ENCODE measurements around the gene LENG1.

Gene LENG1

GRCh38 chr19:54133957-54134590 lies 25.4 kb downstream of the LENG1 start:
- no peaks in the 10 kb centered on the region for H3K9me3 ChIP-seq (ENCODE audit: insufficient read depth, low read length)
- peaks cover 7% of the 10 kb centered on the region for H4K20me1 ChIP-seq (ENCODE audit: insufficient read depth, low read length)
- H3K9ac ChIP-seq (ENCODE audit: low read length): no peak overlapping the region
- TF ChIP-seq, protein P1, sequence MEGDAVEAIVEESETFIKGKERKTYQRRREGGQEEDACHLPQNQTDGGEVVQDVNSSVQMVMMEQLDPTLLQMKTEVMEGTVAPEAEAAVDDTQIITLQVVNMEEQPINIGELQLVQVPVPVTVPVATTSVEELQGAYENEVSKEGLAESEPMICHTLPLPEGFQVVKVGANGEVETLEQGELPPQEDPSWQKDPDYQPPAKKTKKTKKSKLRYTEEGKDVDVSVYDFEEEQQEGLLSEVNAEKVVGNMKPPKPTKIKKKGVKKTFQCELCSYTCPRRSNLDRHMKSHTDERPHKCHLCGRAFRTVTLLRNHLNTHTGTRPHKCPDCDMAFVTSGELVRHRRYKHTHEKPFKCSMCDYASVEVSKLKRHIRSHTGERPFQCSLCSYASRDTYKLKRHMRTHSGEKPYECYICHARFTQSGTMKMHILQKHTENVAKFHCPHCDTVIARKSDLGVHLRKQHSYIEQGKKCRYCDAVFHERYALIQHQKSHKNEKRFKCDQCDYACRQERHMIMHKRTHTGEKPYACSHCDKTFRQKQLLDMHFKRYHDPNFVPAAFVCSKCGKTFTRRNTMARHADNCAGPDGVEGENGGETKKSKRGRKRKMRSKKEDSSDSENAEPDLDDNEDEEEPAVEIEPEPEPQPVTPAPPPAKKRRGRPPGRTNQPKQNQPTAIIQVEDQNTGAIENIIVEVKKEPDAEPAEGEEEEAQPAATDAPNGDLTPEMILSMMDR (IDR thresholded peaks at IDR 0.05; ENCODE audit: low read depth, low read length): no peak
- TF ChIP-seq EZH2phosphoT487 (IDR thresholded peaks at IDR 0.05; ENCODE audit: low read depth): no peak
- no peak overlapping the region for H3K4me2 ChIP-seq (ENCODE audit: low read length)
- H2AFZ ChIP-seq (ENCODE audit: low read depth, low read length): no peak overlapping the region
- H3K36me3 ChIP-seq (replicated peaks; ENCODE audit: low read depth, low read length): peaks cover 17% of the 10 kb centered on the region
- peaks cover 14% of the 10 kb centered on the region for H3K4me1 ChIP-seq (ENCODE audit: low read length)
- H3K27ac ChIP-seq (ENCODE audit: low read length): no peak overlapping the region
- H3K27me3 ChIP-seq (ENCODE audit: low read depth, low read length): no peaks in the 10 kb centered on the region
- H3K79me2 ChIP-seq (ENCODE audit: low read length): peaks cover 15% of the 10 kb centered on the region
- H3K4me3 ChIP-seq (ENCODE audit: low read length): no peak overlapping the region

- H3K9ac ChIP-seq (ENCODE audit: low read length): no peak overlapping the region
- no peak overlapping the region for H3K4me2 ChIP-seq (ENCODE audit: low read length)
- no peak for TF ChIP-seq EZH2phosphoT487 (IDR thresholded peaks at IDR 0.05; ENCODE audit: low read depth)
- TF ChIP-seq, protein P1 (IDR thresholded peaks at IDR 0.05; ENCODE audit: low read depth, low read length): no peak
- H3K4me1 ChIP-seq (ENCODE audit: low read length): peaks cover 7% of the 10 kb centered on the region
- H3K36me3 ChIP-seq (replicated peaks; ENCODE audit: low read depth, low read length): peaks cover 23% of the 10 kb centered on the region
- peaks cover 1% of the 10 kb centered on the region; the same call in 1 of the 2 replicates for H4K20me1 ChIP-seq (ENCODE audit: insufficient read depth, low read length)
- no peak overlapping the region for H3K27ac ChIP-seq (ENCODE audit: low read length)
- H3K9me3 ChIP-seq (ENCODE audit: insufficient read depth, low read length): no peaks in the 10 kb centered on the region
- H3K4me3 ChIP-seq (ENCODE audit: low read length): no peak overlapping the region
- no peak overlapping the region for H2AFZ ChIP-seq (ENCODE audit: low read depth, low read length)
- no peaks in the 10 kb centered on the region for H3K27me3 ChIP-seq (ENCODE audit: low read depth, low read length)
- H3K79me2 ChIP-seq (ENCODE audit: low read length): peaks cover 8% of the 10 kb centered on the region
Observed at GRCh38 chr19:54133312-54133956, 26.1 kb downstream of the LENG1 start.

DNA sequence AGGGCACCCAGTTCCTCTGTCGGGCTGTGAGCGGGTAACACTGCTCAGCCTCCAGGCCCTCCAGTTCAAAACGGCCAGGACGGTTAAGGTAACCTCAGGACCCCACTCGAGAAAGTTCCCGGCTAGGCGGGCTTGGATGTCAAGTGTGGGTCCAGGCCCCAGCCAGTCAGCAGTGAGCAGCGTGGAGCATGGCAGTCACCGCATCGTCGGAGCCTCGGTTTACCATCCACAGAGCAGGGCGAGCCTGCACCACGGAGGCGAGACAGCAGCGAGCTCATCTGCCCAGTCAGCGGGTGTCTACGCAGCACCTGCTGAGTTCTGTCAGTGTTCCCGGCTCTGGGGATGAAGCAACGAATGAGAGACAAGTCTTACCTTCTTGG lies 29.9 kb downstream of the LENG1 start:
- no peak overlapping the region for H3K27ac ChIP-seq (ENCODE audit: low read length)
- H3K9me3 ChIP-seq (ENCODE audit: insufficient read depth, low read length): no peaks in the 10 kb centered on the region
- no peaks in the 10 kb centered on the region for H3K27me3 ChIP-seq (ENCODE audit: low read depth, low read length)
- TF ChIP-seq, protein P1 (IDR thresholded peaks at IDR 0.05; ENCODE audit: low read depth, low read length): no peak
- no peak for TF ChIP-seq EZH2phosphoT487 (IDR thresholded peaks at IDR 0.05; ENCODE audit: low read depth)
- no peaks in the 10 kb centered on the region for H3K79me2 ChIP-seq (ENCODE audit: low read length)
- H3K4me2 ChIP-seq (ENCODE audit: low read length): no peak overlapping the region
- no peaks in the 10 kb centered on the region for H3K4me1 ChIP-seq (ENCODE audit: low read length)
- H3K36me3 ChIP-seq (replicated peaks; ENCODE audit: low read depth, low read length): peaks cover 42% of the 10 kb centered on the region
- H3K9ac ChIP-seq (ENCODE audit: low read length): no peak overlapping the region
- no peaks in the 10 kb centered on the region for H4K20me1 ChIP-seq (ENCODE audit: insufficient read depth, low read length)
- H2AFZ ChIP-seq (ENCODE audit: low read depth, low read length): no peak overlapping the region
- H3K4me3 ChIP-seq (ENCODE audit: low read length): no peak overlapping the region

DNA sequence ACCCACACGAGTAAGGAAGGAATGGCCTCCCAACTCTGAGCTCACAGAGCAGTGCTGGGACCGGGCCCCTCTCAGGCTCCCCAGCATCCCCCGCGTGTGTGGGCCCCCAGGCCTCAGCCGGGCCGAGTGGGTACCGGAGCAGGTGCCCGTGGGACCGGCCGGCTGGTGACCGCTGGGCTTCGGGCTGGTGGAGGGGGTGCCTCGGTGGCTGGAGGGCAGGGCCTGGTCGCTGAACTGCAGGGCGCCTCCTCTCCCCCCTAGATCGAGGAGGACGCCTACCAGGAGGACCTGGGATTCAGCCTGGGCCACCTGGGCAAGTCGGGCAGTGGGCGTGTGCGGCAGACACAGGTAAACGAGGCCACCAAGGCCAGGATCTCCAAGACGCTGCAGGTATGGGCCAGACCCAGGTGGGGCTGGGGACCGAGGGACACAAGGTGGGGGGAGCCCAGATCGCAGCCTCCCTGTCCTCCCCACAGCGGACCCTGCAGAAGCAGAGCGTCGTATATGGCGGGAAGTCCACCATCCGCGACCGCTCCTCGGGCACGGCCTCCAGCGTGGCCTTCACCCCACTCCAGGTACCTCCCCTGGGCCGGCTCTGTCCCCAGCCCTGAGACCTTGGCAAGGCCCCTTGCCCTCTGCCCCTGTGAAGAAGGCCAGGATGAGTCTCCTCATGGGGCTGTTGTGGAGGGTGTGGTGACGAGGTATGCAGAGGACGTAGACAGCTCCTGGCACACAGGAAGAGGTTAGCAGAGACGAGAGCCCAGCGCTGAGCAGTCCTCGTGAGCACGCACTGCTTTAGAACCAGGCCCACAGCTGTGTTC lies 30.5 kb downstream of the LENG1 start:
- Histone ChIP-seq H3K4me3 (ENCODE audit: low read length) (no peak overlapping the region), H3K4me2 (ENCODE audit: low read length) (no peak overlapping the region), H3K4me1 (ENCODE audit: low read length) (no peaks in the 10 kb centered on the region), H2AFZ (ENCODE audit: low read depth, low read length) (no peak overlapping the region), H3K79me2 (ENCODE audit: low read length) (no peaks in the 10 kb centered on the region), H3K9me3 (ENCODE audit: insufficient read depth, low read length) (no peaks in the 10 kb centered on the region), H3K9ac (ENCODE audit: low read length) (no peak overlapping the region), H3K27me3 (ENCODE audit: low read depth, low read length) (no peaks in the 10 kb centered on the region), H3K27ac (ENCODE audit: low read length) (no peak overlapping the region), H4K20me1 (ENCODE audit: insufficient read depth, low read length) (no peaks in the 10 kb centered on the region), H3K36me3 (replicated peaks; ENCODE audit: low read depth, low read length) (peaks cover 44% of the 10 kb centered on the region)
- TF ChIP-seq, protein P1 (IDR thresholded peaks at IDR 0.05; ENCODE audit: low read depth, low read length): no peak
- TF ChIP-seq EZH2phosphoT487 (IDR thresholded peaks at IDR 0.05; ENCODE audit: low read depth): no peak

Data from OCI-LY3 (cell line).